ENCODE data around the gene ZFYVE19. TPM values are rescaled to one million over a fixed set of nuclear protein-coding genes. Genes with fewer than 3 reads are reported as not detected.
A peak's percentile ranks its signal among the peaks of the same experiment; 100 is the strongest.

Gene ZFYVE19
- total and polyA plus RNA-seq, 4 experiments from 2014 or later: 10.4 to 35.0 (median 27.2) TPM

DNA sequence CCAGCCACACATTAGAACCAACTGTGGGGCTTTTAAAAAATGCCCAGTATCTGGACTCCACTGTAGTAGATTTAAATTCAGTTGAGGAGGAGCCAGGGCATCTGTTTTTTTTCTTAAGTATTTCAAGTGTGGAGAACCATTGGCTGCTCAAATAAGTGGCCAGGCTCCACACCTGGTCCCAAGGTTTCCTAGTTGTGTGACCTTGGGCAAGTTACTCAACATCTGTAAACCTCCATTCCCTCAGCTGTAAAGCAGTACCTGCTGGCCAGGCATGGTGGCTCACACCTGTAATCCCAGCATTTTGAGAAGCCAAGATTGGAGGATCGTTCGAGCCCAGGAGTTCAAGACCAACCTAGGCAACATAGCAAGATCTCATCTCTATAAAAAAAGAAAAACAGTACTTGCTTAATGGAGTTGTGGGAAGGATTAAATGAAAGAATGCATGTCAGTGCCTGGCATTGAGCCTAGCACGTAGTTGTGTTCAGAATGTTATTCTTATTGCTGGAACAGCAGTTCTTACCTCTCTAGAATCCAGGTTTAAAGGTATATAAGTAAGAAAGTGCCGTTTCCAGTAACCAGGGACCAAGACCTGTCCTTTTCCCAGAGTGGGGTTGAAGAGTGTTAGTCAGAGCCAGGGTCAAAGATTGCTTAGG is 19.7 kb downstream of the ZFYVE19 start:
- no peaks in the 10 kb centered on the region for H3K36me3 ChIP-seq (ENCODE audit: insufficient read depth, low read length)
- intact Hi-C loops (cut with micrococcal nuclease): no loop called here
- ChIA-PET POLR2A (ENCODE audit: partially characterized antibody) (no interaction called here), CTCF (ENCODE audit: partially characterized antibody) (no interaction called here)
- Mint-ChIP-seq H3K36me3 (no peaks in the 10 kb centered on the region), H3K27me3 (peaks cover 0 to 2% of the 10 kb centered on the region in 2 donors), H3K4me1 (no peaks in the 10 kb centered on the region), H3K4me3 (no peak overlapping the region), H3K27ac (peak overlapping the region in 1 of 7 donors; percentile 29), H3K9me3 (no peaks in the 10 kb centered on the region)
- no peak overlapping the region for H3K27ac ChIP-seq (ENCODE audit: low read depth, low read length)
- H3K4me1 ChIP-seq (ENCODE audit: insufficient read depth, low read length): no peaks in the 10 kb centered on the region
- H3K9me3 ChIP-seq (ENCODE audit: control insufficient read depth in 1 of 2, low read length in 2 of 2): no peaks in the 10 kb centered on the region
- no peak for DNase-seq
- no peaks in the 10 kb centered on the region for H3K27me3 ChIP-seq (ENCODE audit: insufficient read depth, low read length)
- H3K4me3 ChIP-seq (ENCODE audit: low read length in 2 of 2): no peak overlapping the region

DNA sequence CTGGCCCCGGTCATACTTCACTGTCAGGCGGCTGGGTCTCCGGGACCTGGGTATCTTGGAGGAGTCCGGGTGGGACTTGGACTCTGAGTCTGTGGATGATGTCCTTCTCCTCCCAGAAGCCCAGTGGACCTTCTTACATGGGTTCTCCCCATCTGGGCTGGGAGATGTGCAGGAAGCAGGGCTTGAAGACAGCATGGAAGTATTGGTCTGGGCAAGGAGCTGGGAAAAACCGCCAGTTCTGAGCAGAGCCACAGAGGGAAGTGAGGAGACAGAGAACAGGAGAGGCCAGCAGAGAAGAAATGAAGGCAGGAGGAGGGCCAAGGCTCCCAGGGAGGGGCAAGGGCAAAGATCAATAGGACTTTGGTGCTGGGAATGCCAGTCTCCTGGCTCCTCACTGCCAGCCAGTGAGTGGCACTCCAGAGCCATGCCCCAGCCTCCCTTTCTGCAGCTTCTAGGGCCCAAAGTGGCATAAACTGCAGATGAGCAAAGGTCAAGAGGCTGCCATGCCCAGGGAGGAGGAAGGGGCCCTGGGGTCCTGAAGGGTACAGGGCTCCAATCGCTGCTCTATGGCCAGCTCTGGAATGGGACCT is 21.7 kb downstream of the ZFYVE19 start, which contains the start of gene PPP1R14D:
PPP1R14D (minus strand) TSS at position 262 of the 590 bp plus-strand sequence; CDS start at position 195, 67 bp downstream.
- intact Hi-C loops (cut with micrococcal nuclease): no loop called here
- Histone ChIP-seq H3K4me3 (ENCODE audit: low read length in 2 of 2) (no peak within 1 kb of the TSS), H3K9me3 (ENCODE audit: control insufficient read depth in 1 of 2, low read length in 2 of 2) (no peaks in the 10 kb centered on the region), H3K4me1 (ENCODE audit: insufficient read depth, low read length) (no peaks in the 10 kb centered on the region), H3K27me3 (ENCODE audit: insufficient read depth, low read length) (no peaks in the 10 kb centered on the region), H3K36me3 (ENCODE audit: insufficient read depth, low read length) (no peaks in the 10 kb centered on the region), H3K27ac (ENCODE audit: low read depth, low read length) (no peak within 1 kb of the TSS)
- no peak for DNase-seq
- no peak within 1 kb of the TSS for H3K4me3 Mint-ChIP-seq
- ChIA-PET POLR2A (ENCODE audit: partially characterized antibody) (no interaction called here), CTCF (ENCODE audit: partially characterized antibody) (interaction anchor here (0.6 to 1.0 kb wide), 2 partner anchors 29 to 31 kb away, joined by 3 read pairs; no protein-coding TSS in a partner anchor)
- H3K36me3 Mint-ChIP-seq: no peaks in the 10 kb centered on the region
- H3K4me1 Mint-ChIP-seq: no peaks in the 10 kb centered on the region
- peaks cover 0 to 2% of the 10 kb centered on the region in 2 donors for H3K27me3 Mint-ChIP-seq
- H3K9me3 Mint-ChIP-seq: no peaks in the 10 kb centered on the region
- H3K27ac Mint-ChIP-seq: no peak within 1 kb of the TSS

DNA sequence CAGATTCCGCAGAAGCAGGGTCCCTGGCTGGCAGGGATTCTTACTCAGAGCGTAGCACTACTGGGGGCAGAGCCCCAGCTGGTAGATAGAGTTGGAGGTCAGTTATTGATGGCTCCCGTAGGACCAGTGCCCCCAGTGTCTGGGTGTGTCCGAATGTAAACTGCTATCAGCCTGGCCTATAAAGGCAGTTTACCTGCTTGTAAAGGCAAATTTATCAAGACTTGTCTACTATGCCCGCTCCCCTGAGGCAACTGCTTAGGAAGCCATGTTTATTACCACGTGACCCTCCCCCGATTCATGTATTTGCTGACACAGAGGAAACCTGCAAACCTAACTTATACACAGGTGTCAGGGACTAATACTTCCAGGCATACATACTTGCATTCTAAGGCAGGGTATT is 22.2 kb downstream of the ZFYVE19 start:
- ChIA-PET CTCF (ENCODE audit: partially characterized antibody) (interaction anchor here (1.0 kb wide), 1 partner anchor 29 kb away, joined by 3 read pairs; no protein-coding TSS in a partner anchor), POLR2A (ENCODE audit: partially characterized antibody) (interaction anchor here (1.1 kb wide), 1 partner anchor 135 kb away, joined by 4 read pairs; the partner anchor contains the start of gene RAD51)
- no peaks in the 10 kb centered on the region for H3K9me3 Mint-ChIP-seq
- Histone ChIP-seq H3K9me3 (ENCODE audit: control insufficient read depth in 1 of 2, low read length in 2 of 2) (no peaks in the 10 kb centered on the region), H3K27me3 (ENCODE audit: insufficient read depth, low read length) (no peaks in the 10 kb centered on the region), H3K27ac (ENCODE audit: low read depth, low read length) (no peak overlapping the region), H3K36me3 (ENCODE audit: insufficient read depth, low read length) (no peaks in the 10 kb centered on the region), H3K4me3 (ENCODE audit: low read length in 2 of 2) (no peak overlapping the region), H3K4me1 (ENCODE audit: insufficient read depth, low read length) (no peaks in the 10 kb centered on the region)
- DNase-seq: no peak
- H3K4me3 Mint-ChIP-seq: no peak overlapping the region
- H3K36me3 Mint-ChIP-seq: no peaks in the 10 kb centered on the region
- H3K27me3 Mint-ChIP-seq: no peaks in the 10 kb centered on the region
- H3K27ac Mint-ChIP-seq: no peak overlapping the region
- H3K4me1 Mint-ChIP-seq: no peaks in the 10 kb centered on the region
- intact Hi-C loops (cut with micrococcal nuclease): no loop called here

DNA sequence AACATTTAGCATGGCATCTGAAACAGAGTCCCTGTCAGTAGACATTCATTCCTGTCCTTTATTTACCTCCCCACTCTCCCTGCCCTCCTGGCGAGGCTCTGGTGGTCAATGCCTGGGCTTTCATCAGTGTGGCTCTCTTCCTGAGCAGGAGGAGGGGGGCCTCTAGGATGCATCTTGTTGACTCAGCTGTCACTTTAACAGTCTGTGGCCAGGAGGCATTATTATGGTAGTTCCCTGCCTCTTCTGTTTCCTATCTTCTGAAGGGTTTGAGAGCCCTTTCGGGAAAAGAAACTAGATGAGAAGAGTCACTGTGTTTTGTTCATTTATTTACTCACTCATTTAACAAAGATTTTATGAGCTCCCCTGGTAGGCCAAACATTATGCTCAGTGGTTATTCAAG is 24.0 kb downstream of the ZFYVE19 start:
- no peak overlapping the region for H3K27ac Mint-ChIP-seq
- Histone ChIP-seq H3K36me3 (ENCODE audit: insufficient read depth, low read length) (no peaks in the 10 kb centered on the region), H3K27me3 (ENCODE audit: insufficient read depth, low read length) (no peaks in the 10 kb centered on the region), H3K27ac (ENCODE audit: low read depth, low read length) (no peak overlapping the region), H3K4me3 (ENCODE audit: low read length in 2 of 2) (no peak overlapping the region), H3K4me1 (ENCODE audit: insufficient read depth, low read length) (no peaks in the 10 kb centered on the region), H3K9me3 (ENCODE audit: control insufficient read depth in 1 of 2, low read length in 2 of 2) (no peaks in the 10 kb centered on the region)
- CTCF ChIA-PET (ENCODE audit: partially characterized antibody): interaction anchor here (1.1 kb wide), 1 partner anchor 49 kb away, joined by 3 read pairs; no protein-coding TSS in a partner anchor
- intact Hi-C loops (cut with micrococcal nuclease): no loop called here
- H3K4me1 Mint-ChIP-seq: no peaks in the 10 kb centered on the region
- H3K9me3 Mint-ChIP-seq: no peaks in the 10 kb centered on the region
- H3K36me3 Mint-ChIP-seq: no peaks in the 10 kb centered on the region
- H3K27me3 Mint-ChIP-seq: no peaks in the 10 kb centered on the region
- H3K4me3 Mint-ChIP-seq: no peak overlapping the region
- POLR2A ChIA-PET (ENCODE audit: partially characterized antibody): no interaction called here
- DNase-seq: no peak

DNA sequence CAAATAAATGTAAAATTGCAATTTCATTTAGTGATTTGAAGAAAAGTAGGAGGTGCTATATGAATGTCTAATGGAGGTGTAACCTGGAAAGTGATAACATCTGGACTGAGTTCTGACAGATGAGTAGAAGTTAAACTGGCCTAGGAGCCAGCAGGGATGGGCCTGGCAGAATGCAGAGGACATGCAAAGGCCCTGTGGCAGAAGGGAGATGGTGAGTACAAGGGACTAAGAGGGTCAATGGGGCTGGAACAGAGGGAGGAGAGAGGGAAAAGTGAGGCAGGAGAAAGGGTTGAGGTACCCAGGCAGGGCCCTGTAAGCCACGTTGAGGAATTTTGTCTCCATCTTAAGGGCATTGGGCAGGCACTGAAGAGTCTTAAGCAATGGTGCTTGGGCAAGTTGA is 25.0 kb downstream of the ZFYVE19 start:
- Mint-ChIP-seq H3K27me3 (no peaks in the 10 kb centered on the region), H3K27ac (no peak overlapping the region), H3K4me1 (no peaks in the 10 kb centered on the region), H3K4me3 (peak overlapping the region in 1 of 8 donors; percentile 32), H3K36me3 (no peaks in the 10 kb centered on the region), H3K9me3 (no peaks in the 10 kb centered on the region)
- no peak overlapping the region for H3K4me3 ChIP-seq (ENCODE audit: low read length in 2 of 2)
- ChIA-PET CTCF (ENCODE audit: partially characterized antibody) (no interaction called here), POLR2A (ENCODE audit: partially characterized antibody) (no interaction called here)
- H3K9me3 ChIP-seq (ENCODE audit: control insufficient read depth in 1 of 2, low read length in 2 of 2): no peaks in the 10 kb centered on the region
- no peak overlapping the region for H3K27ac ChIP-seq (ENCODE audit: low read depth, low read length)
- DNase-seq: no peak
- H3K4me1 ChIP-seq (ENCODE audit: insufficient read depth, low read length): no peaks in the 10 kb centered on the region
- no peaks in the 10 kb centered on the region for H3K36me3 ChIP-seq (ENCODE audit: insufficient read depth, low read length)
- intact Hi-C loops (cut with micrococcal nuclease): no loop called here
- no peaks in the 10 kb centered on the region for H3K27me3 ChIP-seq (ENCODE audit: insufficient read depth, low read length)

DNA sequence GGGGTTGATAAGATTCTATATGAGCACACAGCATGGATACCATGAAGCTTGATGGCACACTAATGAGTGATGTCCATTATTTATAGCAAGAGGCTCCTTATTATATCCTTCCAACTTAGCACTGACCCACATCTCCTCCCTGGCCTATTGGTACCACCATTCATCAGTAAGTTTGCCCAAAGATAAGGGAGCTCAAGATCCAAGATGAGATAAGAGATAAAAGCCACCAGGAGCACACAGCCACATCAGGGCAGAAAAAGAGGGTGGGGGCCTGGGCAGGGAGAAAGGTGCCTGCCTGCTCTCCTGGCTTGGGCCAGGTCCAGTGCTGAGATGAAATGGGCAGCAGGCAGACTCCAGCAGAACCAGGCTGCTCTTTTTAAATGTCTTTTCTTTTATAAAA is 26.0 kb downstream of the ZFYVE19 start:
- no peak for DNase-seq
- H3K36me3 Mint-ChIP-seq: no peaks in the 10 kb centered on the region
- H3K4me1 ChIP-seq (ENCODE audit: insufficient read depth, low read length): no peaks in the 10 kb centered on the region
- no peaks in the 10 kb centered on the region for H3K9me3 ChIP-seq (ENCODE audit: control insufficient read depth in 1 of 2, low read length in 2 of 2)
- H3K27ac Mint-ChIP-seq: no peak overlapping the region
- no peaks in the 10 kb centered on the region for H3K36me3 ChIP-seq (ENCODE audit: insufficient read depth, low read length)
- intact Hi-C loops (cut with micrococcal nuclease): no loop called here
- H3K27ac ChIP-seq (ENCODE audit: low read depth, low read length): no peak overlapping the region
- CTCF ChIA-PET (ENCODE audit: partially characterized antibody): no interaction called here
- no peak overlapping the region for H3K4me3 ChIP-seq (ENCODE audit: low read length in 2 of 2)
- no peaks in the 10 kb centered on the region for H3K9me3 Mint-ChIP-seq
- no peaks in the 10 kb centered on the region for H3K27me3 ChIP-seq (ENCODE audit: insufficient read depth, low read length)
- no peaks in the 10 kb centered on the region for H3K4me1 Mint-ChIP-seq
- POLR2A ChIA-PET (ENCODE audit: partially characterized antibody): interaction anchor here (0.7 kb wide), 1 partner anchor 11 kb away, joined by 3 read pairs; the partner anchor contains the start of gene SPINT1
- no peaks in the 10 kb centered on the region for H3K27me3 Mint-ChIP-seq
- no peak overlapping the region for H3K4me3 Mint-ChIP-seq

DNA sequence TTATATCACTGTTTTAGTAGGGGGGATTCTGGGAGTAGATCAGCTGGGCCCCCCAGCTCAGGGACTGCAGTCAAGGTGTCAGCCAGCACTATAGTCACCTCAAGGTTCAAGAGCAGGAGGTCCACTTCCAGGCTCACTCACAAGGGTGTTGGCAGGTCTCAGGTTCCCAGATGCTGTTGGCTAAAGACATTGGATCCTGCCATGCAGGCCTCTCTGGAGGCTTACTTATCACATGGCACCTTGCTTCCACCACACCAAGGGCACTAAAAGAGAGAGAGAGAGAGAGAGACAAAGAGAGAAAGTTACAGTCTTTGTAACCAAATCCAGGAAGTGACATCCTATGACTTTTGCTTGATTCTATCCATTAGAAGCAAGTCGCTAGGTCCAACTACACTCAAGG is 29.1 kb downstream of the ZFYVE19 start:
- no peak for DNase-seq
- Histone ChIP-seq H3K4me1 (ENCODE audit: insufficient read depth, low read length) (no peaks in the 10 kb centered on the region), H3K27ac (ENCODE audit: low read depth, low read length) (no peak overlapping the region), H3K36me3 (ENCODE audit: insufficient read depth, low read length) (no peaks in the 10 kb centered on the region), H3K27me3 (ENCODE audit: insufficient read depth, low read length) (no peaks in the 10 kb centered on the region), H3K9me3 (ENCODE audit: control insufficient read depth in 1 of 2, low read length in 2 of 2) (no peaks in the 10 kb centered on the region), H3K4me3 (ENCODE audit: low read length in 2 of 2) (no peak overlapping the region)
- no peak overlapping the region for H3K4me3 Mint-ChIP-seq
- H3K4me1 Mint-ChIP-seq: no peaks in the 10 kb centered on the region
- H3K9me3 Mint-ChIP-seq: no peaks in the 10 kb centered on the region
- H3K36me3 Mint-ChIP-seq: no peaks in the 10 kb centered on the region
- ChIA-PET POLR2A (ENCODE audit: partially characterized antibody) (no interaction called here), CTCF (ENCODE audit: partially characterized antibody) (no interaction called here)
- H3K27me3 Mint-ChIP-seq: no peaks in the 10 kb centered on the region
- H3K27ac Mint-ChIP-seq: no peak overlapping the region
- intact Hi-C loops (cut with micrococcal nuclease): no loop called here
